SK-N-MC (cell line): ENCODE data around the gene HNRNPK.

ENCODE experiments used
- EZH2 ChIP-seq: fragments of 200-600 bp; sonication (generic); IDR thresholded peaks from one replicate; pipeline ENCODE4 v1.6.1; 2017; ENCODE audit warnings: antibody characterized with exemption
- POLR2AphosphoS5 ChIP-seq: IDR thresholded peaks from 2 replicates; pipeline ENCODE4 v1.6.1; 2012; ENCODE audit warnings: mild to moderate bottlenecking, low read depth, low read length, borderline replicate concordance

- no peak for TF ChIP-seq EZH2
- TF ChIP-seq POLR2AphosphoS5 = no peak
Observed at GRCh38 chr9:83935276-83935935, 44.6 kb downstream of the HNRNPK start.
